22Rv1 (cell line): ENCODE results near the gene NUDT17.

Source experiments
- H3K27ac ChIP-seq: fragments of 450-650 bp; 2 replicates; pipeline ENCODE4 v1.5.1; 2017
- CTCF ChIP-seq: fragments of 450-650 bp; IDR thresholded peaks from 2 replicates; pipeline ENCODE4 v1.5.1; 2017; ENCODE audit warnings: mild to moderate bottlenecking
- ZFX ChIP-seq: fragments of 450-650 bp; IDR thresholded peaks from 2 replicates; pipeline ENCODE4 v1.6.1; 2017; ENCODE audit warnings: antibody characterized with exemption, borderline replicate concordance

NUDT17 gene

GRCh38 chr1:145843031-145843430 lies 2.4 kb upstream of the NUDT17 start:
- no peak overlapping the region for H3K27ac ChIP-seq
- TF ChIP-seq CTCF: no peak
- TF ChIP-seq ZFX: no peak

DNA sequence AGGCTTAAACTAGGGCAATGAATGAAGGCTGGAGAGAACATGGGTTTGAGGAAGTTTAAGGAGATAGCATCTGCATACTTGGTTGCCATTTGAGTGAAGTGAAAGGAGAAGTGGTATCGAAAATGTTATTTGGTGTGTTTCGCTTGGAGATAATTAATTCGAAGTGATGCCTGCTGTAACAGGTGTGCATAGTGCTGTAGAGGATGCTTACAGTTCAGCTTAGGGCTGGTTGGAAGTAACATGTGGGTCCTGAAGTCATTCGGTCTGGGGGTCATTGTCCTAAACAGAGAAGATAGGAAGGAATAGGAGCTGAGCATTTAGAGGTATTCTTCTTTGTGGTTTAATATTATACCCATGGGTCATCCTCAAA lies 301 bp upstream of the NUDT17 start:
- TF ChIP-seq CTCF (no peak), ZFX (no peak)
- H3K27ac ChIP-seq: peak overlapping the region; percentile 60

DNA sequence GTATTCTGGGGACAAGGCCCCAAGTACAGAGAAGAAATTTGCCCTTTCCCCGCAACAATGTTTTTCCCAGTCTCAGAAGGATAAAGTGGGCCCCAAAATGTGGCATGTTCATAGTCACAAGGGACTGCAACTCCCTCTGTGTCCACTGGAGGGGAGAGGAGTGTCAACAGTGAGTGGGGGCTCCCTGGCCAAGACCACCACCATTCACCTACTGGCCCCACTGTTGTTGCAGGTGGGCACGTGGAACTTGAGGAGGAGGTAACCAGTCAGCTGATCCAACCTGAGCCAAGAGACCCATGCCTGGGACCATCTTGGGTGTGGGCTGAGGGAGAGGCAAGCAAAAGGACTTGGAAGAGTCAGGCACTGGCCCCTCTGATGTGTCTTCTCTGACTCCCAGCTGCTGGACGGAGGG lies 777 bp downstream of the NUDT17 start:
- H3K27ac ChIP-seq: peak overlapping the region; percentile 60
- no peak for TF ChIP-seq ZFX
- no peak; the same call in 1 of the 2 replicates for TF ChIP-seq CTCF

GRCh38 chr1:145847827-145848226 lies 2.4 kb downstream of the NUDT17 start:
- TF ChIP-seq CTCF (no peak), ZFX (no peak)
- peak overlapping the region; percentile 29; the same call in 1 of the 2 replicates for H3K27ac ChIP-seq

- peak overlapping the region; percentile 29 for H3K27ac ChIP-seq
- TF ChIP-seq CTCF: peak; percentile 78
- no peak for TF ChIP-seq ZFX
These were observed 4.1 kb downstream of the NUDT17 start for GRCh38 chr1:145849356-145850160.

DNA sequence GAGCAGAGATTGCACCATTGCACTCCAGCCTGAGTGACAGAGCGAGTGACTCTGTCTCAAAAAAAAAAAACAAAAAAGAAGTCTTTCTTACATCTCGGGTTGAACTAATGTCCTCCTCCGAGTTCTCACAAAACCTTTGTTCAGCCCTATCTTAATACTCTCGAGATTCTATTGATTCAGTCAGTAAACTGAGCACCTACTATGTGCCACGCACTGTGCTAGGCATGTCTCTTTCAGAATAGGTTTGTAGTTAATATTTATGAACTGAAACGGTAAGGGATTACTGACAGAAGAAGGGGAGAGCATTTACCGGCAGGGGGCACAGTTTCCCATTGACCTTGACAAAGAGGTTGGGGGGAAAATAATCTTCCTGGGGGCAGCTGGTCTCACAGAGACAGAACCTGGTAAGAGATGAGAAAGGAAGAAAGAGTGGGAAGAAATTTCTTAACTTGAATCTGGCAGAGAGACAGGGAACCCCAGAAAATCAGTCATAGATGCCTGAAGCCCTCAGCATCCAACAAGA lies 10.1 kb downstream of the NUDT17 start:
- TF ChIP-seq ZFX (no peak), CTCF (no peak)
- H3K27ac ChIP-seq: no peak overlapping the region

GRCh38 chr1:145857170-145857569 lies 11.7 kb downstream of the NUDT17 start:
- H3K27ac ChIP-seq: 0 out of 2 replicates have a peak overlapping the region, but pooled peaks have one; percentile 86
- TF ChIP-seq ZFX (no peak), CTCF (no peak)
